NCI-H345 treated with DMSO at 0.1 percent for 48 hours (cell line): Measurements from ENCODE around the gene PSMF1.
A peak's percentile ranks its signal among the peaks of the same experiment; 100 is the strongest.
"Not testable (repeated sequence)": the region's sequence is repeated elsewhere in the genome, so short reads cannot be mapped to it uniquely, and the experiment has no call there.

ENCODE experiments used
- DNase-seq: peaks from one replicate; lab custom pipeline; 2025; ENCODE audit not compliant: unreplicated experiment; lab: John Stamatoyannopoulos, UW

Gene PSMF1

DNA sequence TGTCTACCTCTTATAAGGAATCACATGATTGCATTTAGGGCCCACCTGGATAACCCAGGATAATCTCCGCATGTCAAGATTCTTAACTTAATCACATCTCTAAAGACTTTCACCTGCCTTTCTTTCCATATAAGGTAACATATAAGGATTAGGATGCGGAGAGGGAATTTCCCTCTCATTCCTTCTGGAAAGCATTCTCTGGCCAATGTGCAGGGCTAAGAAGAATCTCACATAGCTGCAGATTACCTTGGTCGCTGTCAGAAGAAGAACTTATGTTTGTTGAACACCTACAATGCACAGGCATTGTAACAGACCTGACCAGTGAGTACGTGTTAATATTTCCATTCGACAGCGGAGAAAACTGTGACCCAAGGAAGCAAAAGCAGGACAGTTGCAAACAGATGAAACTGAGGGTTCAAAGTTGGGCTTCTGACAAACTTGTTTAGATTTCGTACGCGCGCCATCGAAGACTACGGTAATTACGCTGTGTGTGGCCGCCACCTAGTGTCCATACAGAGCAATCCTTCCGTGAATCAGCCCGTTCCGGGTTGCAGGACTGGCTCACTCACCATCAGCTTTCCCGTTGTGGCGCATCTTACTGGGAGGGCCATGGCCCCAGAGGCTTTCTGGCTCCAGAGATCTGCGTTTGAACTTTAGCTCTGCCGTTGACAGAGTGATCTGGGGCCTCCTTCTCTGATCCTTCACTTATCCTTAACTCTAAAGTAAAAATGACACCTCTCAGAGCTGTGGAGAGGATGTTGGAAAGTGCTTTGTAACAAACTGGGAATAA, 94.4 kb downstream of the PSMF1 start:
- DNase-seq, result peak; percentile 73

DNA sequence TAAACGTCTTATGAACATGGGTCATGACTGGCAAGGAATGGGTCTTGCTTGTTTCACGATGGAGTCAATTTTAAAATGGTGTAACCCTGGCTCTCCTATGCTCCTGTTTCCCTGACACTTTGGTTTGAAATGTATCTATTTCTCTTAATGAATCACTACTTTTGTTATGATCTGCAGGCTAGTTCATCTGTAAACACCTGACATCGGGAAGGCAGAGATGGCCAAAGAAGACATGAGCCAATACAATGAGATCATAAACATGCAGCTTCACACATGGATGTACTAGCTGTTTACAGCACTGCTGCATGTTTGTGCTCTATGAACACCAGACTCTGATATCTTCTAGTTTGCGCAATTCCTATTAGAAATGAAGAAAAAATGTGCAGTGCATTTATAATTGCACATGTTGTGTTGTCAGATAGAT, 96.4 kb downstream of the PSMF1 start:
- no peak for DNase-seq

- DNase-seq, result no peak
Measured at GRCh38 chr20:1215386-1216170, 97.2 kb downstream of the PSMF1 start.

GRCh38 chr20:1216527-1217427, 98.4 kb downstream of the PSMF1 start:
- DNase-seq, result not testable (repeated sequence)
